Tongue (tissue), 2 donors: ENCODE results near the gene PPP1R16B. TPM values are rescaled to one million over a fixed set of nuclear protein-coding genes. Genes with fewer than 3 reads are reported as not detected.
"Not testable (repeated sequence)": the region's sequence is repeated elsewhere in the genome, so short reads cannot be mapped to it uniquely, and the experiment has no call there.

ENCODE experiments used
- DNase-seq: peaks from one replicate; pipeline ENCODE4 v3.0.0-alpha.2; 2015
- total RNA-seq: library from RNA; depleted of rRNA; stranded (reverse); fragments of >200 nt; gene quantifications from one replicate; pipeline ENCODE4 v1.2.3, GENCODE V29; 2014

PPP1R16B gene
- total RNA-seq, 1 donor from 2014 or later: 4.6 TPM

- DNase-seq: no peak
These were observed 48.3 kb downstream of the PPP1R16B start for GRCh38 chr20:38853759-38854158.

GRCh38 chr20:38854654-38855066, 49.2 kb downstream of the PPP1R16B start:
- DNase-seq: no peak

- DNase-seq: no peak
These were observed 49.9 kb downstream of the PPP1R16B start for GRCh38 chr20:38855356-38855755.

- DNase-seq: no peak
These were observed 51.1 kb downstream of the PPP1R16B start for GRCh38 chr20:38856570-38856969.

- no peak for DNase-seq
These were observed 52.2 kb downstream of the PPP1R16B start for GRCh38 chr20:38857703-38858102.

GRCh38 chr20:38859070-38859690, 53.7 kb downstream of the PPP1R16B start:
- DNase-seq: no peak

- DNase-seq: not testable (repeated sequence)
These were observed 54.4 kb downstream of the PPP1R16B start for GRCh38 chr20:38859857-38860256.

GRCh38 chr20:38861071-38861401, 55.5 kb downstream of the PPP1R16B start:
- no peak for DNase-seq

- no peak for DNase-seq
These were observed 56.7 kb downstream of the PPP1R16B start for GRCh38 chr20:38862226-38862625.

- no peak for DNase-seq
These were observed 57.7 kb downstream of the PPP1R16B start for GRCh38 chr20:38863024-38863851.

GRCh38 chr20:38864662-38865061, 59.2 kb downstream of the PPP1R16B start:
- DNase-seq: no peak

- no peak for DNase-seq
These were observed 61.0 kb downstream of the PPP1R16B start for GRCh38 chr20:38866265-38867061.

GRCh38 chr20:38867062-38867359, 61.5 kb downstream of the PPP1R16B start:
- DNase-seq: no peak

GRCh38 chr20:38870733-38871559, 65.4 kb downstream of the PPP1R16B start:
- DNase-seq: no peak

GRCh38 chr20:38871560-38871953, 66.1 kb downstream of the PPP1R16B start:
- DNase-seq: no peak

- DNase-seq: no peak
These were observed 66.5 kb downstream of the PPP1R16B start for GRCh38 chr20:38872036-38872435.

- no peak for DNase-seq
These were observed 67.1 kb downstream of the PPP1R16B start for GRCh38 chr20:38872491-38873049.

GRCh38 chr20:38873050-38873581, 67.6 kb downstream of the PPP1R16B start:
- no peak for DNase-seq

- DNase-seq: no peak
These were observed 69.1 kb downstream of the PPP1R16B start for GRCh38 chr20:38874460-38875174.

GRCh38 chr20:38875175-38875993, 69.9 kb downstream of the PPP1R16B start:
- no peak for DNase-seq
